Measurements from ENCODE around the gene PAGR1.
A peak's percentile ranks its signal among the peaks of the same experiment; 100 is the strongest.
"Not testable (repeated sequence)": the region's sequence is repeated elsewhere in the genome, so short reads cannot be mapped to it uniquely, and the experiment has no call there.

PAGR1 gene

DNA sequence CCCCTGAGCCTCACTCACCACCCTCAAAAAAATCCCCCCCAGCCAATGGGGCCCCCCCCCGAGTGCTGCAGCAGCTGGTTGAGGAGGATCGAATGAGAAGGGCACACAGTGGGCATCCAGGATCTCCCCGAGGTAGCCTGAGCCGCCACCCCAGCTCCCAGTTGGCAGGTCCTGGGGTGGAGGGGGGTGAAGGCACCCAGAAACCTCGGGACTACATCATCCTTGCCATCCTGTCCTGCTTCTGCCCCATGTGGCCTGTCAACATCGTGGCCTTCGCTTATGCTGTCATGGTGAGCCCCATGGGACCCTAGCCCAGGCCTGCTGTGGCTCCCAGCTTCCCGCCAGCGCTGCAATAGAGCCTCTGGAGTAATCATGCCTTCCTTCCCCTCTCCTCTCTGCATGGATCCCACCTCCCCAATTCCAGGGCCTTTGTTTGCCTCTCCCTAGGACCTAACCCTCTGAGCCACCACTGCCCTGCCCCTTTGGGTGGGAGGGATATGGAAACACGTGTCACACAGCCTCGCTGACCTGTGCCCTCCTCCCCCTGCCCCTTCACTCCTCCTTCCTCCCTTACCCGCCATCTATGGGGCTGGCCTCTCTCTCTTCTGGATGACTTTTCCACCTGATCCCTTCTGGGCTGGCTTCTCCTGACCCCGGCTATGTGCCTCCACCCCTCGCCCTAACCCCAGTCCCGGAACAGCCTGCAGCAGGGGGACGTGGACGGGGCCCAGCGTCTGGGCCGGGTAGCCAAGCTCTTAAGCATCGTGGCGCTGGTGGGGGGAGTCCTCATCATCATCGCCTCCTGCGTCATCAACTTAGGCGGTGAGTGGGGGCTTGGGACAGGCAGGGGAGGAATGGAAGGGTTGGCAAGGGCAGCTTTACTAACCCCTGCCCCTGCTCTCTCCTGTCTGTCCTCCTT lies 2.0 kb upstream of the PAGR1 start:
- DNase-seq, result no peak

DNA sequence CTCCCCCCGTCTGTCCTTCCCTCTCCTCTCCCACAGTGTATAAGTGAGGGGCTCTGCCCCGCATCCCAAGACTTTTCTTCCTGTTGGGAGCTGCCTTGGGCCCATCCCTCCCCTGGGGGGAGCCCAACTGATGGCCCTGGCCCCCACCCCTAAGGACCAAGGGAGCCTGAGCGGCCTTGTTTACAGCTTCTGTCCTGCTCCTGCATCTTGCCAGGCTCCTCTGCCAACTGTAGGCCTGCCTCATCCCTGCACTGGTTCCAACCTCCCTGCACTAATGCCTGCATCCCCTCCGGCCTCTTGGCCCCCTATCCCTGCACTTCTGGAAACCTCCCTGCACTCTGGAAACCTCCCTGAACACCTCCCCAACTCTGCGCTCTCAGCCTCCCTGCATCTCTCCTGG lies 1.4 kb upstream of the PAGR1 start:
- no peak for DNase-seq

DNA sequence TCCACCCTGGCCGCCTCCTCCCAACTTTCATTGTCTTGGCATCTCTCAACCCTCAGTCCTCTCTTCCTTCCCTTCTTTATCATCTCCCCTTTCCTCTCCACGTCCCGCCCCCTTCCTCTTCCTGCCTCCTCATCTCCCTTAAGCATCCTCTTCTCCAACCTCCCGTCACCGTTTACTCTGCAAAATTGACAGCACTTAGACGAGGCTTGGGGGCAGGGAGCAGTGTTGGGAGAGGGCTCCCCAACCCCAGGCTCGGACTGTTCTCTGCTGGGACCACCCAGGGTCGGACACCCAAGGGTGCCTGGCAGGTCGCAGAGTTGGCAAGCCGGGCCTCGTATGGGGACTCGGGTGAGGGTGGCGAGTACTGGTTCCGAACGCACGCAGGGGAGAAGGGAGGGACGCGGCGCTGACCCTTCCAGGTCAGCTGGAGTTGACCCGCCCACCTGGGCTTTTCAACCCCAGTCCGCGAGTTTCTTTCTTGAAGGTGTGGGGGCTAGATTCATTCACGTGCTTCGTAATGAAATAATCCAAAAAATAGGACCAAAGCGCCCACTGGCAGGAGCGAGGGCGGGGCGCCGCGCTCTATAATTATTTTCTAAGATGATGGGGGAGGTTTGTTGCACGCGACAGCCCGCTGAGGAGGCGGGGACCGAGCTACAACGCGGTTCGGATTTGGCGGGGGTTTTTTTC lies 775 bp upstream of the PAGR1 start:
- DNase-seq, result peak in 1 of 4 experiments; percentile 51

DNA sequence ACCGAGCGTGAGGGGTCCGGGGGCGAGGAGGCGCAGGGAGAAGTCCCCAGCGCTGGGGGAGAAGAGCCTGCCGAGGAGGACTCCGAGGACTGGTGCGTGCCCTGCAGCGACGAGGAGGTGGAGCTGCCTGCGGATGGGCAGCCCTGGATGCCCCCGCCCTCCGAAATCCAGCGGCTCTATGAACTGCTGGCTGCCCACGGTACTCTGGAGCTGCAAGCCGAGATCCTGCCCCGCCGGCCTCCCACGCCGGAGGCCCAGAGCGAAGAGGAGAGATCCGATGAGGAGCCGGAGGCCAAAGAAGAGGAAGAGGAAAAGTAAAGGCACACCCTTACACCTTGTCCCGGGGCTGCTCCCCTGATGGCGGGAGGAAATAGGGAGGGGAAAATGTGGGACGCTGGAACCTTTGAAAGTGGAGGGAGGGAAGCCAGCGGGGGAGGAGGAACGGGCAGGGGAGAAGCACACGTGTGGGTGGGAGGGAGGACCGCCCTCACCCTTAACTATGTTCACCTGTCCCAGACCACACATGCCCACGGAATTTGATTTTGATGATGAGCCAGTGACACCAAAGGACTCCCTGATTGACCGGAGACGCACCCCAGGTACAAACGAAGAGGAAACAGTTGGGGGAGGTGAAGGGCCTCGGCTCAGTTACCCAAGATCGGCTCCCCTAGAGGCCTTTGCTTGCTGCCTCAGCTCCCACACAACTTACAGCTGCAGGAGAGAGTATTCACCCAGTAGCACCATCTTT lies 916 bp downstream of the PAGR1 start:
- DNase-seq, result peak in 1 of 4 experiments; percentile 24

DNA sequence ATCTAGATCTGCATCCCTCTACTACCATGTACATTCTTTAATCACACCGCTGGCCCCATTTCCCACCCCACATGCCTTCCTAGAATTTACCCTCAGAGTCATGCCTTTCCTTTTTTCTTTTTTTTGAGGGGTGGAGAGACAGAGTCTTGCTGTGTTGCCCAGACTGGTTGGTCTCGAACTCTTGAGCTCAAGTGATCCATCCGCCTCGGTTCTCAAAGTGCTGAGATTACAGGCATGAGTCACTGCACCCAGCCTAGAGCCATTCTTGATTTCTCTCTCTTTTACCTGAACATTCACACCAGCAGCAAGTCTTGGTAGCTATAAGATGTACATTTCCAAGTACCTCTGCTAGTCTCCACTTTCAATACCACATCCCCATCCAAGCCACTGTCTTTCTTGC lies 2.1 kb downstream of the PAGR1 start:
- DNase-seq, result no peak

DNA sequence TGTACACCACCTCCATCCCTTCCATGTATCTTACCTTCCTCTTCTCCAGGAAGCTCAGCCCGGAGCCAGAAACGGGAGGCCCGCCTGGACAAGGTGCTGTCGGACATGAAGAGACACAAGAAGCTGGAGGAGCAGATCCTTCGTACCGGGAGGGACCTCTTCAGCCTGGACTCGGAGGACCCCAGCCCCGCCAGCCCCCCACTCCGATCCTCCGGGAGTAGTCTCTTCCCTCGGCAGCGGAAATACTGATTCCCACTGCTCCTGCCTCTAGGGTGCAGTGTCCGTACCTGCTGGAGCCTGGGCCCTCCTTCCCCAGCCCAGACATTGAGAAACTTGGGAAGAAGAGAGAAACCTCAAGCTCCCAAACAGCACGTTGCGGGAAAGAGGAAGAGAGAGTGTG lies 3.6 kb downstream of the PAGR1 start:
- DNase-seq, result no peak

DNA sequence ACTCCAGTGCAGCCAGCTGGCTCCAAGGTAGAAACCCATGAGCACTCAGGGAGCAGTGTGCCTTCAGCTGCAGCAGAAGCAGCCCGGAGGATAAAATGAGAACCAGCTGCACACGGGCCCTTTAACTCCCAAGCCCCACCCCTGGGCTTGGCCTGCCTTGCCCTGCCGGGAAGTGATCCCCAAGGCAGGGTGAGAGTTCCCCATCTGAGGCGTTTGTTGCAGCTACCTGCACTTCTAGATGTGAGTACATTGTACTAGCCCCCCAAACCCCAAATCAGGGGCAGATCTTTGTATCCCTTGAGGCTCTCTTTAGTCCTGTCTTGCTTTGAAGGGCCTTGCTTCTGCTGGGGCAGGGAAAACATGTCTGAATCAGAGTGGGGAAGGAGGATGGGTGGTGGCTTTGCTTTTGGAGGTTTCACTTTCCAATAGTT lies 4.3 kb downstream of the PAGR1 start, which contains the start of gene MVP:
TSS of gene MVP (plus strand) at position 192 of the 431 bp plus-strand sequence. CDS start 10,088 bp downstream, outside the sequence.
- peak in 1 of 4 experiments; percentile 37 for DNase-seq

DNA sequence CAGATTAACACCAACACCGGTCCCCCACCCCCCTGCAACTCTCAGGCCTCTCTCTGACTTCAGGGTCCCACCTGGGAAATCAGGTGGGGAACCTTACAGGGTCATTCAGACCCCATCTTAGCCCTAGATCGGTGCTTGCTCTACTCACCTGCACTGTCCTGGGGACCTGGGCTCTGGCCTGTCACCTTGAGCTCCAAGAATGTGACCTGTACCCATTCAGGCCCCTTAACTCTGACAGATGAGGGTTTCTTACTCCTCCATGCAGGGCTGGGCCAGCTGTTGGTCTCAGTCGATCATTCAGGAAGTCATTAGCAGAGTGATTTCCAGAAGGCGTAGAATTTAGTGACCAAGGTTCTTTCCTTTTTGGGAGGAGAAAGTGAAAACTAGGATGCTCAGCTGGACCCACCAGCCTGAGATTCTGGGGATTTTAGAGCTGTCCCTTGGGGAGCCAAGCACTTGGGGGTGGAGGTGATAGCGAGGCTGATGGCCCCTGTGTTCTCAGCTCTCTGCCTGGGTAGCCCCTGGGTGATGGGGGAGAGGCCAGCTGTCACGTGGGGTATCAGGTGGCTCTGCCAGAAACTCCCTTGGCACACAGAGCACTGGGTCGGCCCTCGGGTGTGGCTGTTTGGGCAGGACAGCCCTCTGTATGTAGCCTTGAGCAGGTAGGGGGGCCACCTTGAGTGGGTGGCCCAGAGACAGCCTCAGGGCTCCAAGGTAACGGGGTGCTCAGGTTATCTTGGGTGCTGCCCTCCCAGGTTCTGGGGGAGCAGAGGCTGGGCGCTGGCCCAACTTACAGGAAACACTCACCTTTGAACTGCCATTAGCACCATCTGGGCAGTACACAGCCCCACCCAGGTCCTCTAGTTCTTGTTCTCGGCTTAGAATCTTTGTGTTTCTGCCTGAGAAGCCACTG lies 5.0 kb downstream of the PAGR1 start:
- peak in 1 of 4 experiments; percentile 22 for DNase-seq

DNA sequence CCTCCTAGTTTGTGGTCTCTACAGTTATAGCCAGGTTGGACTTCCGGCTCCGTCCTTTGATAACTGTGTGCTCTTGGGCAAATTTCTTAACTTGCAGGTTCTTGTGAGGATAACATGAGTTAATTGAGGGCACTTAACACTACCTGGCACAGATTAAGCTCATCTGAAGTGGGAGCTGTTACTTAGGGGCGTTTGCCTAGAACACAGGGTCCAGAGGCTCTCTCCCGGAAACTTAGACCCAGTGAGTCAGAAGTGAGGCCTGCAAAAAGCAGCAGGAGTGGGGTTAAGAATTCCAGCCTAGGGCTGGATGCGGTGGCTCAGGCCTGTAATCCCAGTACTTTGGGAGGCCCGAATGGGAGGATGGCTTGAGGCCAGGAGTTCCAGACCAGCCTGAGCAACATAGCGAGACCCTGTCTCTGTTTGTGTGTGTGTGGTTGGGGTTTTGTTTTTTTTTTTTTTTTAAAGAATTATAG lies 5.7 kb downstream of the PAGR1 start:
- DNase-seq, result no peak

DNA sequence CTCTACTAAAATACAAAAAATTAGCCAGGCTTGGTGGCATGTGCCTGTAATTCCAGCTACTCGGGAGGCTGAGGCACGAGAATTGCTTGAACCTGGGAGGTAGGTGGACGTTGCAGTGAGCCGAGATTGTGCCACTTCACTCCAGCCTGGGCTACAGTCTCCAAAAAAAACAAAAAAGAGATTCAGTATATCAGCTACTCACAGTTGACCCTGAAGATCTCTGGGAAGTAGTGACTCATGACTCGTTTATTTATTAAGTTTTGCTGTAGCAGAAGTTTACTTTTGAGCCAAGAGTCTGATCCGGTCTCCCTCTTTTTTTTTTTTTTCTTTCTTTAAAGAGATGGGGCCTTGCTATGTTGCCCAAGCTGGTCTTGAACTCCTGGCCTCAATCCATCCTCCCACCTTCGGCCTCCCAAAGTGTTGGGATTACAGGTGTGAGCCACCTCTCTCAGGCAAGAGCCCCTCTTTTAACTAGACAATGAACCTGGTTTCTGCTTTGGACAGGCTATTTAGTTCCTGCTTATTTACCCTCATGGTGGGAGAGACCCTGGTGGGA lies 8.7 kb downstream of the PAGR1 start:
- no peak for DNase-seq

DNA sequence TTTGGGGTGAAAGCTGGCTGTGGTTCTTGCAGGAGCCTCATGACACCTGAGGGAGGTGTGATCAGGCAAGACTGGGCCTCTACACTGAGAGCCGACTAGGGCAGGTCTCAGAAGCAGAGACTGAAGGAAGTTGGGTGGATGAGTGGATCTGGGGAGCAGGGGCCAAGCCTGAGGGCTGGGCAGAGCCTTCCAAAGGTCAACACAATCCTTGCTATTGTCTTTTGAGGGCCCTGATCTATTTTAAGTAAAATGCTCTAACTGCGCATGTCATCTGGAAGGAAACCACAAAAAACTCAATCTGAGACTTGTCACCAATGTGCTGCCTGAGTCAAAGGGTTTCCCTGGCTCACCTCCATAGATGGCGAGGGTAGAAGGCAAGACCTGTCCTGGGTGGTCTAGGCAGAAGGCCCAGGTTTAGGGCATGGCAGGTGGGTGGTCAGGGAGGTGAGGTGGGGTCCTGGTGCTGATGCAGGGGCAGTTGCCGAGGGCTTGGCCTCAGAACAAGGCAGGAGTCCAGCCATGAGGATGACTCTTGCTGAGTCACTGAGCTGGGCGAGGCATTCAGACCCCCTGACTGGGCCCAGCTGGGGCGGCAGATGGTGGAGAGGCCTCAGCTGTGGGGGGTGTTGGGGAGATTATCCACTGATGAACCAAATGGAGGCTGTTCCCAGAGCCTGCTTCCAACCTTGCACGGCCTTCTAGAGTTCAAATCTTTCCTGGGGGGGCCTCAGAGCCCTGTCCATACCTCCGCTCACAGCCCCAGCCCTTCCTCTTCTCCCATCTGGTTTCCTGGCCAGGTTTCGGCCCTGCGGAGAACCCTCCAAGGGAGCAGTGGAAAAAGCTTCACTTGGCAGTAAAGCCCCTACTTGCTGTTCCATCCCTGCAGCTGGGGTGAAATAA lies 9.4 kb downstream of the PAGR1 start:
- no peak for DNase-seq

DNA sequence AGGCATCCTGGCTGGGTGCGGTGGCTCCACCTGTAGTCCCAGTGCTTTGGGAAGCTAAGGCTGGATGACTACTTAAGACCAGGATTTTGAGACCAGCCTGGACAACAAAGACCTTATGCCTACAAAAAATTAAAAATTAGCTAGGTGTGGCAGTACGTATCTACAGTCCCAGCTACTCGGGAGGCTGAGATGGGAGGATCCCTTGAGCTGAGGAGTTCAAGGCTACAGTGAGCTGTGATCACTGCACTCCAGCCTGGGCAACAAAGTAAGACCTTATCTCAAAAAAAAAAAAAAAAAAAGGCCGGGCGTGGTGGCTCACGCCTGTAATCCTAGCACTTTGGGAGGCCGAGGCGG lies 10.4 kb downstream of the PAGR1 start:
- no peak for DNase-seq

DNA sequence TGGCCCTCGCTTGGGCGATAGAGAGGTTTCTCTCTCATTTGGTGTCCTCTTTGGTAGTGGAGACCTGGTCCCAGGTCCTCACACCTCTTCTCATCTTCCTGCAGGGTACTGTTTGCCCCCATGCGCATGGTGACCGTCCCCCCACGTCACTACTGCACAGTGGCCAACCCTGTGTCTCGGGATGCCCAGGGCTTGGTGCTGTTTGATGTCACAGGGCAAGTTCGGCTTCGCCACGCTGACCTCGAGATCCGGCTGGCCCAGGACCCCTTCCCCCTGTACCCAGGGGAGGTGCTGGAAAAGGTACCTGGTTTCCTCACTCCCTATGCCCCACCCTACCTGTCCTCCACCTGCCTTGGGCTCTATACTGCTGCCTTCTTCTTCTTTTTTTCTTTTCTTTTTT lies 14.8 kb downstream of the PAGR1 start:
- DNase-seq, result no peak

DNA sequence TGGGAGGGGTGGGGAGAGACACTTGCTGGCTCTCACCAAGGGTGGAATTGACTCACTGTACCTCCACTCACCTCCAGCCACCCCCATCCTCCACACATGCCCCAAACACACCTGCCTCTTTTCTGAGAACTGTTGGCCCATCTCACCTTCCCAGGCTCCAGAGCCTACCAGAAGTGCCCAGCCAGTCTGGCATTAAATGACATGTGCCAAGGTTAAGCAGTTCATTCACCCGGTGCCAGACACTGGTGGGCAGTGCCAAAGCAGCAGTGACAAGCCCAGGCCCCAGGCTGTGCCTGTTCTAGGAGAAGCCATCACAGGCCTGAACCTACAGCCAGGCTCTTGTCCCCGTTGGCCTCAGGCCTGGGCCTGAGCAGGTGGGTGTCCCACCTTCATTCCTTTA lies 15.5 kb downstream of the PAGR1 start:
- no peak for DNase-seq

DNA sequence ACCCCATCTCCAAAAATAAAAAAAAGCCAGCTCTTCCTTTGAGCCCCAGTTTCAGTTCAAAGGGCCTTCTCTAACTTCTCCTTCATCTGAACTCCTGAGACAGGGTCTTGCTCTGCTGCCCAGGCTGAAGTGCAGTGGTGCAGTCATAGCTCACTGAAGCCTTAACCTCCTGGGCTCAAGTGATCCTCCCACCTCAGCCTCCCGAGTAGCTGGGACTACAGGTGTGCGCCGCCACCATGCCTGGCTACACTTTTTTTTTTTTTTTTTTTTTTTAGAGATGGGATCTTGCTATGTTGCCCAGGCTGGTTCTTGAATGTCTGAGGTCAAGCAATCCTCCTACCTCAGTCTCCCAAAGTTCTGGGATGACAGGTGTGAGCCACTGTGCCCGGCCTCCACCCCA lies 17.3 kb downstream of the PAGR1 start:
- not testable (repeated sequence) for DNase-seq

DNA sequence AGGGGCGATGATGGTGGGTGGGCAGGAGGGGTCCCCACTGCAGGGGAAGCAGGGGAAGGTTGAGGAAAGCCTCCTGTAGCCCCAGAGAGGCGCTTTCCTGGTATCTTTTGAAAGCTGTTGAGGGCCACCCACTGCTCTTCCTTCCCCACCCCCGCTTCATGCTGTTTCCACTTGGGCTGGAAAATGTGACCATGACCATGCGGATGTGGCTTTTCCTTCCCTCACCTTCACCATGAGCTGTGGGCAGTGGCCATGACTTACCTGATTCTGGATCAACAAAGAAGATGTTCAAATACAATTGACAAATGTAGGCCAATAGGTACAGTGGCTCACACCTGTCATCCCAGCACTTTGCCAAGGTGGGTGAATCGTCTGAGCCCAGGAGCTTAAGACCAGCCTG lies 18.1 kb downstream of the PAGR1 start:
- no peak for DNase-seq

DNA sequence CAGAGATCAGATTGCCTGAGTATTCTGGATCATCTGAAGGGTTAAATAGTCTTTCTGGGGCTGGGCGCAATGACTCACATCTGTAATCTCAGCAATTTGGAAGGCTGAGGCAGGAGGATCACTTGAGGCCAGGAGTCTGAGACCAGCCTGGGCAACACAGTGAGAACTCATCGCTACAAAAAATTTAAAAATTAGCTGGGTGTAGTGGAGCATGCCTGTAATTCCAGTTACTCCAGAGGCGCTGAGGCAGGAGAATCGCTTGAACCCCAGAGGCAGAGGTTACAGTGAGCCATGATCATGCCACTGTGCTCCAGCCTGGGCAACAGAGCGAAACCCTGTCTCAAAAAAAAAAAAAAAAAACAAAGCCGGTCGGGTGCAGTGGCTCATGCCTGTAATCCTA lies 20.0 kb downstream of the PAGR1 start:
- DNase-seq, result no peak

DNA sequence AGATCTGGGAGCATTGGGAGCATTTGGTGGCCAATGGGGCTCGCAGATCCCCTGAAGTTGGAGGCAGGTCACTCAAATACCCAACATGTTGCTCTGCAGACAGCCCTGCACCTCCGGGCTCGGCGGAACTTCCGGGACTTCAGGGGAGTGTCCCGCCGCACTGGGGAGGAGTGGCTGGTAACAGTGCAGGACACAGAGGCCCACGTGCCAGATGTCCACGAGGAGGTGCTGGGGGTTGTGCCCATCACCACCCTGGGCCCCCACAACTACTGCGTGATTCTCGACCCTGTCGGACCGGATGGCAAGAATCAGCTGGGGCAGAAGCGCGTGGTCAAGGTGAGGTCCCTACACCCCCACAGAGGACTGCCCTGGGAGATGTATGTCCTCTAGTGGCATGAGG lies 20.7 kb downstream of the PAGR1 start:
- no peak for DNase-seq

DNA sequence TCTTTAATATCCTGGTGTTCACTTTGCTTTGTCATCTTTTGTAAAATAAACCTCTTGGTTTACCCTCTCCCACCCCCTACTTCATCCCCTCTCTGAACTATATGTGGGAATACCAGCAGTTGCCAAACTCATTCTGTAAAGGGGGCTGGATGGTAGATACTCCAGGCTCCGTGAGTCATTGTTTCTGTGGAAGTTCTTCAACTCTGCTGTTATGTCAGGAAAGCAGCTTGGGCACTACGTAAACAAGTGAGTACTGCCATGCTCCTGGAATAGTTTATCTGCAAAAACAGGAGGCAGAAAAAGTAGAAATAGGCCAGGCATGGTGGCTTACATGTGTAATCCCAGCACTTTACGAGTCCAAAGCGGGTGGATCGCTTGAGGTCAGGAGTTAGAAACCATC lies 21.9 kb downstream of the PAGR1 start:
- DNase-seq, result no peak

DNA sequence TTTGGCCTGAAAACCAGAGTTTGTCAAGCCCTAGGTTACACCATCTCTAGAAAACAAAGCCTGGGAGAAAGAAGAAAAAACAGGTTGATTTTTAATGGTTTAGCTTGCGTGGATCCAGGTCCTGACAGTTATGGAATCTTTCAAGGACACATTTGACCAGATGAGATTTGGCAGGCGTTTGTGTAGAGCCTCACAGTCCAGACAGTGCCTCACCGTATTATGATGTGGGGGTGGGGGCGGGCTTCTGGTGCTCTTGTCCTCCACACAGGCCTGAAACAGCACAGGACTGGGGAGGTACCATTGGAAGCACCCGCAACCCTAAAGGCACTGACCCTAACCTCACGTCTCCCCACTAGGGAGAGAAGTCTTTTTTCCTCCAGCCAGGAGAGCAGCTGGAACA lies 23.9 kb downstream of the PAGR1 start:
- no peak for DNase-seq

DNA sequence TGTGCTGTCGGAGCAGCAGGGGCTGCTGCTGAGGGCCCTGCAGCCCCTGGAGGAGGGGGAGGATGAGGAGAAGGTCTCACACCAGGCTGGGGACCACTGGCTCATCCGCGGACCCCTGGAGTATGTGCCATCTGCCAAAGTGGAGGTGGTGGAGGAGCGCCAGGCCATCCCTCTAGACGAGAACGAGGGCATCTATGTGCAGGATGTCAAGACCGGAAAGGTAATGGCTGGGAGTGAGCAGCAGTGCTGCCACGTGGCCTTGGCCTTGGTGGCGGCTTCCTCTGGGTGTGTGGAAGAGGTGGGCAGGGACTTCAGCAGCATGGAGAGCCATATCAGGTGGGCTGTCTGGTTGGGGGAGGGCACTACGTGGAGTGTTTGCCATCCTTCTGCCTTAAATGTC lies 24.3 kb downstream of the PAGR1 start:
- DNase-seq, result no peak

Measured in activated CD4-positive, CD25-positive, alpha-beta regulatory T cell (primary cell).